HepG2 (cell line): ENCODE results near the gene P4HB.

ENCODE experiments used
- ATF2 ChIP-seq: sonication (generic); formaldehyde crosslinking; IDR thresholded peaks from 2 replicates; pipeline ENCODE4 v1.4.0; 2020; ENCODE audit warnings: missing genetic modification reagents
- CEBPZ ChIP-seq: IDR thresholded peaks from 2 replicates; pipeline ENCODE4 v1.6.1; 2012; ENCODE audit warnings: low read length, improper control_type of control experiment
- DPF2 ChIP-seq: sonication (generic); formaldehyde crosslinking; IDR thresholded peaks from 2 replicates; pipeline ENCODE4 v1.4.0; 2020; ENCODE audit warnings: mild to moderate bottlenecking, low read depth, missing genetic modification reagents, borderline replicate concordance
- GMEB1 ChIP-seq: sonication (generic); formaldehyde crosslinking; IDR thresholded peaks from 2 replicates; pipeline ENCODE4 v1.5.1; 2020; ENCODE audit warnings: missing genetic modification reagents, mild to moderate bottlenecking, borderline replicate concordance
- PITX1 ChIP-seq: sonication (generic); formaldehyde crosslinking; IDR thresholded peaks from 2 replicates; pipeline ENCODE4 v1.5.1; 2020; ENCODE audit warnings: mild to moderate bottlenecking, missing genetic modification reagents
- THYN1 ChIP-seq: sonication (generic); formaldehyde crosslinking; IDR thresholded peaks from 2 replicates; pipeline ENCODE4 v1.8.1; 2023; ENCODE audit warnings: low read depth, mild to moderate bottlenecking, moderate library complexity, missing genetic modification reagents, borderline replicate concordance
- TF ChIP-seq, protein P1 (sequence below): sonication (generic); formaldehyde crosslinking; IDR thresholded peaks from 2 replicates; pipeline ENCODE4 v1.5.0; 2020; ENCODE audit warnings: mild to moderate bottlenecking, low read depth, missing genetic modification reagents, borderline replicate concordance
- TF ChIP-seq, protein P2 (sequence below): sonication (generic); formaldehyde crosslinking; IDR thresholded peaks from 2 replicates; pipeline ENCODE4 v1.4.0; 2020; ENCODE audit warnings: mild to moderate bottlenecking, missing genetic modification reagents
- TF ChIP-seq, protein P3 (sequence below): sonication (generic); formaldehyde crosslinking; IDR thresholded peaks from 2 replicates; pipeline ENCODE4 v1.8.0; 2022; ENCODE audit warnings: mild to moderate bottlenecking, missing genetic modification reagents

- no peak for TF ChIP-seq GMEB1 (CRISPR knock-in tag)
- TF ChIP-seq CEBPZ, result no peak
- no peak for TF ChIP-seq DPF2 (CRISPR knock-in tag)
- no peak for TF ChIP-seq ATF2
- TF ChIP-seq, protein P1, sequence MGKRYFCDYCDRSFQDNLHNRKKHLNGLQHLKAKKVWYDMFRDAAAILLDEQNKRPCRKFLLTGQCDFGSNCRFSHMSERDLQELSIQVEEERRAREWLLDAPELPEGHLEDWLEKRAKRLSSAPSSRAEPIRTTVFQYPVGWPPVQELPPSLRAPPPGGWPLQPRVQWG, result no peak
- no peak for TF ChIP-seq THYN1 (CRISPR knock-in tag)
- TF ChIP-seq, protein P2, sequence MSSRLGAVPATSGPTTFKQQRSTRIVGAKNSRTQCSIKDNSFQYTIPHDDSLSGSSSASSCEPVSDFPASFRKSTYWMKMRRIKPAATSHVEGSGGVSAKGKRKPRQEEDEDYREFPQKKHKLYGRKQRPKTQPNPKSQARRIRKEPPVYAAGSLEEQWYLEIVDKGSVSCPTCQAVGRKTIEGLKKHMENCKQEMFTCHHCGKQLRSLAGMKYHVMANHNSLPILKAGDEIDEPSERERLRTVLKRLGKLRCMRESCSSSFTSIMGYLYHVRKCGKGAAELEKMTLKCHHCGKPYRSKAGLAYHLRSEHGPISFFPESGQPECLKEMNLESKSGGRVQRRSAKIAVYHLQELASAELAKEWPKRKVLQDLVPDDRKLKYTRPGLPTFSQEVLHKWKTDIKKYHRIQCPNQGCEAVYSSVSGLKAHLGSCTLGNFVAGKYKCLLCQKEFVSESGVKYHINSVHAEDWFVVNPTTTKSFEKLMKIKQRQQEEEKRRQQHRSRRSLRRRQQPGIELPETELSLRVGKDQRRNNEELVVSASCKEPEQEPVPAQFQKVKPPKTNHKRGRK (CRISPR knock-in tag), result no peak
- TF ChIP-seq, protein P3, sequence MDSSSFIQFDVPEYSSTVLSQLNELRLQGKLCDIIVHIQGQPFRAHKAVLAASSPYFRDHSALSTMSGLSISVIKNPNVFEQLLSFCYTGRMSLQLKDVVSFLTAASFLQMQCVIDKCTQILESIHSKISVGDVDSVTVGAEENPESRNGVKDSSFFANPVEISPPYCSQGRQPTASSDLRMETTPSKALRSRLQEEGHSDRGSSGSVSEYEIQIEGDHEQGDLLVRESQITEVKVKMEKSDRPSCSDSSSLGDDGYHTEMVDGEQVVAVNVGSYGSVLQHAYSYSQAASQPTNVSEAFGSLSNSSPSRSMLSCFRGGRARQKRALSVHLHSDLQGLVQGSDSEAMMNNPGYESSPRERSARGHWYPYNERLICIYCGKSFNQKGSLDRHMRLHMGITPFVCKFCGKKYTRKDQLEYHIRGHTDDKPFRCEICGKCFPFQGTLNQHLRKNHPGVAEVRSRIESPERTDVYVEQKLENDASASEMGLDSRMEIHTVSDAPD, result no peak
- TF ChIP-seq PITX1, result no peak
Measured at GRCh38 chr17:81829858-81830257, 30.5 kb downstream of the P4HB start.
